CD1c-positive myeloid dendritic cell (primary cell): ENCODE data around the gene FOXP4.

Experiments used
- DNase-seq: peaks from one replicate; pipeline ENCODE4 v3.0.0-alpha.2; 2016; ENCODE audit errors: extremely low spot score

FOXP4 gene

GRCh38 chr6:41584205-41584604 lies 38.0 kb downstream of the FOXP4 start:
- DNase-seq = no peak

DNA sequence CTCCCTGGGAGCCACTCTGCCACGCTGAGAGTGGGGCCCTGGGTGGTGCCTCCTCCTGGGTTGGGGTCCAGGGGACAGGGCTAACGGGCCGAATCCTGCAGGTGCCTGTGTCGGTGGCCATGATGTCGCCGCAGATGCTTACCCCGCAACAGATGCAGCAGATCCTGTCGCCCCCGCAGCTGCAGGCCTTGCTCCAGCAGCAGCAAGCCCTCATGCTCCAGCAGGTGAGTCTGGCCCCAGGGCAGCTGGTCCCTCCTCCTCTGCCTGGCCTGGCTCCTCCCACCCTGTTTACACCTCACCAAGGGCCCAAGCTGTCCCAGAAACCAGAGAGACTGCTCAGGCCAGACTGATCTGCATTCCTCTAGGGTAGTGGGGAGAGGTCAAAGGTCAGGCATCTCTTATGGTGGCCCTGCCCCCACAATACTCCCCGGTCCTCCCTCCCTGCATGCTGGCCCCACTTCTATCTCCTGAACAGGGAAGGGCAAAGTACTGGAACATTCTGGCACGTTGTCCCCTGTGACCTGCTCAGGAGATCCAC lies 38.6 kb downstream of the FOXP4 start:
- no peak for DNase-seq

- no peak for DNase-seq
These were observed 39.4 kb downstream of the FOXP4 start for GRCh38 chr6:41585605-41586004.

DNA sequence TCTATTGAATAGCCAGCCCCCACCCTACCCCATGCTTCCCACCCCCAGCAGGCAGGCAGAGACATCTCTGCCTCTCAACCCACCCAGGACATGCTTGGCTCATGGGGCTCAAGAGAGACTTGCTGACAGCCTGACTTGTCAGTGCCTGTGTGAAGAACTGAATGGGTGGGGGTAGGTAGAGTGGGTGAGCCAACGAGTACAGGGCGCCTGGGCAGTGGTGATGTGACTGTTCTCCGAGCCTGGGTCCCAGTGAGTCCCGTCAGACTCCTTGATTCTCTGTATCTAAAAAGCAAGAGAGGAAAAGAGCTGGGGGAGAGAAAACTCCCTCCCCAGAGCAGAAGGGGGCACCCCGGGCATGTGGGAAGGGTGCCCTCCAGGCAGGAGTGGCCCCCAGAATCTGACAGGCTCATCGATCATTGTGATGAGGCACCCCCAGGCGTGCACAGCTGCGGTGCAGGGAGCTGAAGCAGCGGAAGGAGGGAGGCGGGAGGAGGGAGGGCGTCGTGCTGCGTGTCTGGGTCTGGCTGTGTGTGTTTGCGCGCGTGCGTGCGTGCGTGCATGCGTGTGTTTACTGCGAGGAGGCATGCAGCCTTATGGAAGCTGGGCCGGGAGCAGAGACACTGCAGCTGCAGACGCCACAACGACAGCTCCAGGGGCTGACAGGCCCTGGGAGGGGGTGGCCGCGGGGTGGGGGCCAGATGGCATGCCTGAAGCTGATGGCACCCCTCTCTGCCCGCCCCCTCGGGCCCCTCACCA lies 40.2 kb downstream of the FOXP4 start:
- DNase-seq = no peak

GRCh38 chr6:41587131-41587879 lies 41.1 kb downstream of the FOXP4 start:
- no peak for DNase-seq

DNA sequence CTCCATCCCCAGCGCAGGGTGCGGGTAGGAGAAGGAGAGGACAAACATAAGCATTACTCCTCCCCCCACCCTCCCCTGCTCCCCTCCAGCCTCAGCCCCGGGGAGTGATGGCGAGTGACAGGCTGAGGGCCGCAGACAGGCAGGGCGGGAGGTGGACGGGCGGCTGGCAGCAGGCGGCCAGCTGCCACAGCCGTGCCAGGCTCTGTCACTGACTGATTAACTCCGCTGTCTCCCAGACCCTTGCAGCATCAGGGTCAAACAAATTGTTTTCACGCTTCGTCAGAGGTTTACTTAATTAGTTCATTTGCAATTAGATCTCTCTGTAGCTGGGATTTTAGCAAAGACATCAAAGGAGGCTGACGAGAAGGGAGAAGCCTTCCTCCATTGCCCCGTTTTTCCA lies 41.9 kb downstream of the FOXP4 start:
- no peak for DNase-seq

DNA sequence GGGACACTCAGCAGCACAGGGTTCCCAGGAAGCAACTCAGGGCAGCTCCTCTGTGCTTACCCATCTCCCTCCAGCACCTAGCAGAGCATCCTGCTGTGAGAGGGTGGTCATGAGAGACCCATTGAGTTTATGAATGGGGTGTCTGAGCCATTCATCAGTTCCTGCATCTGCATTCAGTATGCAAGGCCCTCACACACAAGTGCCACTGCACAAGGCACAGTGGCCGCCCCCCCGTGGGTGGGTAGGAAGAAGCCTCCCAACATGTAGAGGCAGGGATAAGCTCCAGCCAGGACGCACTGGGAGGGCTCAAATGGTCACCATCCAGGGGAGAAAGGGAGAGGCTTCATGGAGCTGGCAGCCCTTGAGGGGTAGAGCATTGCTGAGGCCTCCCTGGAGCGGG lies 43.0 kb downstream of the FOXP4 start:
- no peak for DNase-seq

GRCh38 chr6:41589636-41590622 lies 43.7 kb downstream of the FOXP4 start:
- no peak for DNase-seq

DNA sequence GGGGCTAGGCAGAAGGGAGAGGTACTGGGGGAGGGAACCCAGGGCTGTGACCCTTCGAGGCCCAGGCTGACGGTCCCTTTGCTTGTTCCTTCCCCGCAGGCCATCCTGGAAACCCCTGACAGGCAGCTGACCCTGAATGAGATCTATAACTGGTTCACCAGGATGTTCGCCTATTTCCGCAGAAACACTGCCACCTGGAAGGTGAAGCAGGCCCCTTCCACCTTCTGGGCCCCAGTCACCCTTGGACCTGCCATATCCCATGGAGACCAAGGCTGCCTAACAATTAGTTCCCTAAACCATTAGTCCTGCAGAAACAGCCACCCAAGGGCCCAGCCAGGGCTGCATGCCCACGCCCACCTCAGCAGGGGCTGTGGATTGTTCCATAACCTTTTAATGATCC lies 44.9 kb downstream of the FOXP4 start:
- DNase-seq = no peak

DNA sequence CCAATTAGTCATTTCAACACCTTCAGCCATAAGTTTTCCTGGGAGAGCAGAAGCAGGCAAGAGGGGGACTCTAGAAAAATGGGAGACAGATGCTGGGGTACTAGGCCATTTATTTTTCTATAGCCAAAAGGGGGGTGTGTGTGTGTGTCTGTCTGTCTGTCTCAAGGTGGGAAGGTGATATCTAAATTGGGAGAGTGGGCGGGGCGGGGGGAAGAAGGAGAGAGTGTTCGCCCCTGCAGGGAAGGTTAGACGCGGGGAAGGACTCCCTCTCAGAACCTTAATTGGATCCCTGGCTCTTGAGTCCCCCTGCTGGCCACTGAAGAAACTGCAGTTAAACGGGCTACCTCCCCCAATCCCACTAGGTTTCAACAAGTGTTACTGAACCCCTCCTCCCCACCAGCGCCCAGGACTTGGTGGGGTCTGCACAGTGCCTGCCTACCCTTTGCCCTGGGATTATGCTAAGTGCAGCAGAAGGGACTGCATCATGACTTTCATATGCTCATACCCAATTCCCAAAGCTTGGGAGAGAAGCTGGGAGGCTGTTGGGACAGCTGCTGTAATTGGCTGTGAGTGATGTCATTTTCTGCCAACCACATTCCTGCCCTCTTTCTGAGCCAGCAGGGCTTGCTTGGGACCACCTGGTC lies 45.8 kb downstream of the FOXP4 start:
- DNase-seq = peak; percentile 82

GRCh38 chr6:41593406-41593805 lies 47.2 kb downstream of the FOXP4 start:
- DNase-seq = no peak

DNA sequence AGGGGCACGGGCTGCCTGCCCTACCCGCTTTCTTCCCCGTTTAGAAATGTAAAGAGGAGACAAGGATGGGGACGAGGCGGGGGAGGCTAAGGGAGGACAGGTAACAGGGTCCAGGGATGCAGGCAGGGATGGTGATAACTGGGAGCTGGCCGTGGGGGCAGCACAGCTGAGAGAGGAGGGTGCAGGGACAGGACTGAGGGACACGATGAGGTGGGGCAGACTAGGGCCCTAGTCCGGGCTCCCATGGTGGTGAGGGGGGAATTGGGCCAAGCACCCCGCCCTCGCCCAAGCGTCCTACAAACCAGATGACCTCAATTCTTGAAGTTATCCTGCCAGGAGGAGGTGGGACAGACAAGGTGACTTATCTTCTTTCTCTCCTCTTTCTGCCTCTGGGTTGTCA lies 47.7 kb downstream of the FOXP4 start:
- DNase-seq = no peak

- no peak for DNase-seq
These were observed 48.1 kb downstream of the FOXP4 start for GRCh38 chr6:41594326-41594725.

DNA sequence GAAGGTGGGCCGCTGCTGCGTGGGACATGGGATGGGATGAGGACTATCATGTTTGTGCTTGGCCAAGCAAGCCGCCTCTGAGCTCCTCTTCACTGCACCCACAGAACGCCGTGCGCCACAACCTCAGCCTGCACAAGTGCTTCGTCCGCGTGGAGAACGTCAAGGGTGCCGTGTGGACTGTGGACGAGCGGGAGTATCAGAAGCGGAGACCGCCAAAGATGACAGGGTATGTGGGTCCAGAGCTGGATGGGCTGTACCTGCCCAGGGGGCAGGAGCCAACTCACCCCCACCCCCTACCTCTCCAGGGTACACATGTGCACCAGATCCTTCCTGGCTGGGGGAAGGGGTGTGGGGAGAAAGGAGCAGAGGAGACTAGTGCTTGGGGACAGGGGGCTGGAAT lies 48.6 kb downstream of the FOXP4 start:
- DNase-seq = no peak

DNA sequence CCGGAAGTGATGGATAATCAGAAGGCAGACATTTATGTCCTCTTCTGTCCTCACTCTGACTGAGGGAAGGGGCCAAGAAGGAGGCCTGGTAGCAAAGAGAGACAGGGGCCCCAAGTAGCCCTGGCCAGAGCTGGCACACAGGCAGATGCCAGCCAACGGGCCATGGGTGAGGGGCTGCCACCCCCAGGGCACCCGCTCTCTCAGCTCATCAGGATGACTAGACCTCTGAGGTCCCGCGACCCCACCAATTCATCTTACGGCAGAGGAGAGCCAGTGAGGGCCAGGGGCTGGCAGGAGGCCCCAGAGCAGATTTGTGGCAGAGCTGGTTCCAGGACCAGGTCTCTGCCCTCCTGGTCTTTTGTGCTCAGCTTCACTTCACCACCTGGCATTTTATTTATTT lies 49.0 kb downstream of the FOXP4 start:
- no peak for DNase-seq

DNA sequence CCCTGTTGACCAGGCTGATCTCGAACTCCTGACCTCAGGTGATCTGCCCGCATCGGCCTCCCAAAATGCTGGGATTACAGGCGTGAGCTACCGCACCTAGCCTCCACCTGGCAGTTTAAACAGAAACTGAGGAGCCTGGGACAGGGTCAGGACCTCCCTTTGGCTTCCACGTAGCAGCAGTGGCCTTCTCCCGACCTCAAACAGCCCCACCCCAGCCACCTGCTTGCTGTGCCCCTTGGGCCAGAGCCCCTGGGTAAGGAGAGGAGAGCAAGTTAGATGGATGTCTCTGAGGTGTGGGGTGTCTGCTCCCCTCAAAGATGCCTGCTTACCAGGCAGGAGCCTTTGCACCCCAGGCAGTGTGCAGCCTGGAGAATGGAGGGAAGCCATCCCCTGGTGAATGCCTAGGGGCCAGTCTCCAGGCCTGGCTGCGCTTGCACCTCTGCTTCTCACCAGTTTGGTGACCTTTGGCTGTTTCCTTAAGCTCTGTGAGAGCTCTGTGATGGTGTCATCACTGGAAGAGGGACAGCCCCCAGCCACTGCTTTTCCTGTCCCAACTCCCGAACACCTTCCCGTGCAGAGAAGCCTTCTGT lies 50.0 kb downstream of the FOXP4 start:
- DNase-seq = no peak

GRCh38 chr6:41596807-41597206 lies 50.6 kb downstream of the FOXP4 start:
- DNase-seq = no peak

DNA sequence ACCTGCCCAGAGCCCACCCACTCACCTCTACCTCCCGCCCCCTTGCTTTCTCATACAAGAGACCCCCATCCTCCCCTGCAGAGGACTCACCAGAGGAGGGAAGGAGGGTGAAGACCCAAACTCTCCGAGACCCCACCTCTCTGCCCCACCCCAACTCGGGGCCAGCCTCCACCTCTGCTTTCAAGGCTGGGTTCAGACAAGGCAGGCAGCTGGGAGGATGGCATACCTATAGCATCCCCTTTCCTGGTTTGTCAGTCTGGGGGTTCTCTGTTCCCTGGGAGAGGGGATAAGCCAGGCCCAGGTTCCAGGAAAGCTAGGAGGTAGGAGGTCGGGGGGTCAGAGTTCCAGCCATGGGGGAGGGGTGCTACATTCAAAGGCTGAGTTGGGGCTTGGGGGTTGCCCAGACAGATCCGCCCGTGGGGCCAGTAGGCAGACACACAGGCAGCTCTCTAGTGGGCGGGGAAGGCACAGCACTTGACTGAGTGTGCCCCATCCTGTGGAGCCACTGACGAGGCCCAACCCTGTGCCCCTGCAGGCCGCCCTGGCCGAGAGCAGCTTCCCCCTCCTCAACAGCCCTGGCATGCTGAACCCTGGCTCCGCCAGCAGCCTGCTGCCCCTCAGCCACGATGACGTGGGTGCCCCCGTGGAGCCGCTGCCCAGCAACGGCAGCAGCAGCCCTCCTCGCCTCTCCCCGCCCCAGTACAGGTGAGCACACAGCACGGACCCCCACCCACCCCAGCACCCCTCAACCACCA lies 51.2 kb downstream of the FOXP4 start:
- no peak for DNase-seq

GRCh38 chr6:41598670-41599014 lies 52.5 kb downstream of the FOXP4 start:
- DNase-seq = no peak
